Prostate gland (tissue), 2 donors: Measurements from ENCODE around the gene METTL17. TPM values are rescaled to one million over a fixed set of nuclear protein-coding genes. Genes with fewer than 3 reads are reported as not detected.

Source experiments
- DNase-seq: peaks from one replicate; pipeline ENCODE4 v3.0.0-alpha.2; 2019; ENCODE audit warnings: low spot score
- H3K27ac ChIP-seq, 2 donors: fragments of 200-600 bp; sonication (generic); 2 replicates each; pipeline ENCODE4 v1.5.1; 2017 to 2019
- H3K27me3 ChIP-seq: fragments of 200-600 bp; sonication (generic); replicated peaks from 2 replicates; pipeline ENCODE4 v1.5.1; 2019; ENCODE audit not compliant: insufficient read depth
- H3K36me3 ChIP-seq, 2 donors: fragments of 200-600 bp; sonication (generic); 1 replicate in 1 of 2; 2 replicates in 1 of 2; pipeline versions ENCODE4 v1.5.1 to v1.8.1; 2017 to 2019
- H3K4me1 ChIP-seq: fragments of 200-600 bp; sonication (generic); replicated peaks from 2 replicates; pipeline ENCODE4 v1.5.1; 2019
- H3K4me3 ChIP-seq, 2 donors: fragments of 200-600 bp; sonication (generic); 2 replicates each; pipeline ENCODE4 v1.5.1; 2017 to 2019
- H3K9me3 ChIP-seq: fragments of 200-600 bp; sonication (generic); 2 replicates; pipeline ENCODE4 v1.5.1; 2017
- POLR2A ChIP-seq: fragments of 450-650 bp; IDR thresholded peaks from one replicate; pipeline ENCODE4 v1.6.1; 2016; ENCODE audit warnings: antibody characterized with exemption, mild to moderate bottlenecking
- POLR2AphosphoS5 ChIP-seq: sonication (generic); formaldehyde crosslinking; IDR thresholded peaks from one replicate; pipeline ENCODE4 v1.6.1; 2017; ENCODE audit warnings: antibody characterized with exemption
- WGBS: methylation state at CpG from one replicate; pipeline ENCODE4 v1.1.5; 2018; 5-methylcytosine and 5-hydroxymethylcytosine counted together
- intact Hi-C: fragments of 100-400 bp; cut with DNase I; formaldehyde crosslinking; loops from one replicate; pipeline ENCODE4 v1.14.2; 2022
- total RNA-seq, 2 donors: library from RNA; depleted of rRNA; stranded (reverse); fragments of >200 nt; gene quantifications; one replicate each; pipeline ENCODE4 v1.1.0, GENCODE V29; 2016
- TF ChIP-seq, protein P1 (sequence below), 4 experiments: fragments of 200-600 bp in 2 of 4; fragments of 450-650 bp in 2 of 4; sonication (generic) in 2 of 4; IDR thresholded peaks; 1 replicate in 3 of 4; 2 replicates in 1 of 4; pipeline ENCODE4 v1.5.1; 2016 to 2019; ENCODE audit warnings: antibody characterized with exemption in 4 of 4, mild to moderate bottlenecking in 2 of 4, moderate library complexity in 2 of 4

METTL17 gene
- total RNA-seq, 2 donors from 2014 or later = 60.3 to 74.5 TPM

DNA sequence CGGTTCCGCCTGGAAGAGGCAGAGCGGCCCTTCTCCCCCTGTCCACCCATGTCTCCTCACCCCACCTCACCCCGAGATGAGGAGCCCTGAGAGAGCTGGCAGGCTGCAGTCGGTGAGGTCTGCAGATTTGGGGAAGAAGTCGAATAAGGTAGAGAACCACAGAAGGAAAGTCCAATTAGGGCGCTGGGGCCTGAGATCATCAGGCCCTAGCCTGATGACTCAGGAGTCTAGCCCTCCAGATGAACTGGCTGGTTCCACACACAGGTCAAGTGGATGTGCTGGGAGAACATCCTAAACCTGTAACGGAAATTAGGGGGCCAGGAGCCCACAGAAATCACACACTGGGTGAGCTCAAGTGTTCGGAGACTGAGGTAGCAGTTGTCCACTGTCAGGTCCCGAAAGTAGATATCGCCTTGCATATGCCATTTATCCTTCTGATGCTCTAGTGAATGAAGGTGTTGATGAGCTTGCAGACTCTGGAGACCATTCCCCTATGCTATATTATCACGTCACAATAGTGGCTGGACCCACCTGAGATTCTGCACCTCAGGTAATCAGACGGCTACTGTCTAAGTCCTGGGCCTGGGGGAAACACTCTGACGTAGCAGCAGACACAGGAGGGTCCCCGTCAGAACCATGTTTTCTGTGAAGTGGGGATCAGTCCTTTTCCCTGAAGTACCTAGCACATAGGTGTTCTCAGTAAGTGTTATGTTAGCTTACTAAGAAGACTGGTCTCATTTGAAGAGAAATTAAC, 886 bp upstream of the METTL17 start:
- DNase-seq = no peak
- peak overlapping the region in 1 of 2 donors; percentile 67 for H3K4me3 ChIP-seq

DNA sequence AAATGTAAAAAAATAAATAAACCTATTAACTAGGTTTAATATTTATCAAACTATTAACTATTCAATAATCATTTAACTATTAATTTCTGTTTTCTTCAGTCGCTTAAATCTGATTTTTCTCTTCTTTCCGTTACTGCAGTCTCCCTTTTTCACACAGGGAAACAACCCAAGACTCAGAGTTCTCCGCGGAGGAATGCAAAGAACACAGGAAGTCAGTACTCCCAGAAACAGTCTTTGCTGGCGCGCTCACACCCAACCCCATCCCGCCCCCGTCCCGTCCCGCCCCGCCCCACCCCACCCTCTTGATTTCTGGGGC, 351 bp upstream of the METTL17 start:
- under 1% methylated on average over 11 of the region's 11 CpGs for WGBS
- Histone ChIP-seq H3K4me1 (peaks cover 12% of the 10 kb centered on the region), H3K4me3 (peak overlapping the region; percentile 52 to 67)

More for the DNA sequence above, 886 bp upstream of the METTL17 start:
- peak overlapping the region; percentile 73 to 77 for H3K27ac ChIP-seq
- TF ChIP-seq POLR2AphosphoS5 = no peak
- TF ChIP-seq, protein P1, sequence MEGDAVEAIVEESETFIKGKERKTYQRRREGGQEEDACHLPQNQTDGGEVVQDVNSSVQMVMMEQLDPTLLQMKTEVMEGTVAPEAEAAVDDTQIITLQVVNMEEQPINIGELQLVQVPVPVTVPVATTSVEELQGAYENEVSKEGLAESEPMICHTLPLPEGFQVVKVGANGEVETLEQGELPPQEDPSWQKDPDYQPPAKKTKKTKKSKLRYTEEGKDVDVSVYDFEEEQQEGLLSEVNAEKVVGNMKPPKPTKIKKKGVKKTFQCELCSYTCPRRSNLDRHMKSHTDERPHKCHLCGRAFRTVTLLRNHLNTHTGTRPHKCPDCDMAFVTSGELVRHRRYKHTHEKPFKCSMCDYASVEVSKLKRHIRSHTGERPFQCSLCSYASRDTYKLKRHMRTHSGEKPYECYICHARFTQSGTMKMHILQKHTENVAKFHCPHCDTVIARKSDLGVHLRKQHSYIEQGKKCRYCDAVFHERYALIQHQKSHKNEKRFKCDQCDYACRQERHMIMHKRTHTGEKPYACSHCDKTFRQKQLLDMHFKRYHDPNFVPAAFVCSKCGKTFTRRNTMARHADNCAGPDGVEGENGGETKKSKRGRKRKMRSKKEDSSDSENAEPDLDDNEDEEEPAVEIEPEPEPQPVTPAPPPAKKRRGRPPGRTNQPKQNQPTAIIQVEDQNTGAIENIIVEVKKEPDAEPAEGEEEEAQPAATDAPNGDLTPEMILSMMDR (IDR thresholded peaks at IDR 0.05) = no peak
- TF ChIP-seq POLR2A = no peak
- WGBS = 82% methylated on average over 15 of the region's 15 CpGs
- no peaks in the 10 kb centered on the region for H3K27me3 ChIP-seq
- H3K4me1 ChIP-seq = peaks cover 12% of the 10 kb centered on the region
- intact Hi-C loops = no loop called here
- no peaks in the 10 kb centered on the region for H3K9me3 ChIP-seq
- no peaks in the 10 kb centered on the region for H3K36me3 ChIP-seq

DNA sequence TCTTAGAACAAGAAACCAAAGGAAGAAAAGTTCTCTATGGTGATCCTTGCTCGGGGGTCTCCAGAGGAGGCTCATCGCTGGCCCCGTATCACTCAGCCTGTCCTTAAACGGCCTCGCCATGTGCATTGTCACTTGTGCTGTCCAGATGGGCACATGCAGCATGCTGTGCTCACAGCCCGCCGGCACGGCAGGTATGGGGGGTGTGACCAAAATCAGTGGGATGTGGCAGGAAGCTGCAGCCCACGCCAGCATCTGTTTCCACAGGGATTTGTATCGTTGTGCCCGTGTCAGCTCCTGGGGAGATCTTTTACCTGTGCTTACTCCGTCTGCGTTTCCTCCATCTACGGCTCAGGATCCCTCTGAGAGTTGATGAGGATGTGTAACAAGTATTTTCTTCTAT, 6.7 kb downstream of the METTL17 start:
- no peaks in the 10 kb centered on the region for H3K27me3 ChIP-seq
- no peak for DNase-seq
- 75% methylated on average over 14 of the region's 14 CpGs for WGBS
- no peak overlapping the region for H3K4me3 ChIP-seq
- intact Hi-C loops = no loop called here
- TF ChIP-seq, protein P1 (IDR thresholded peaks at IDR 0.05) = no peak
- TF ChIP-seq POLR2A = no peak
- no peak for TF ChIP-seq POLR2AphosphoS5
- H3K4me1 ChIP-seq = peaks cover under 1% of the 10 kb centered on the region
- no peak overlapping the region for H3K27ac ChIP-seq
- H3K9me3 ChIP-seq = no peaks in the 10 kb centered on the region
- peaks cover 10 to 18% of the 10 kb centered on the region in 2 donors for H3K36me3 ChIP-seq

More for the DNA sequence above, 351 bp upstream of the METTL17 start:
- peak overlapping the region; percentile 73 to 77 for H3K27ac ChIP-seq
- no peak for TF ChIP-seq POLR2A
- H3K9me3 ChIP-seq = no peaks in the 10 kb centered on the region
- H3K27me3 ChIP-seq = no peaks in the 10 kb centered on the region
- DNase-seq = no peak
- H3K36me3 ChIP-seq = no peaks in the 10 kb centered on the region
- intact Hi-C loops = no loop called here

DNA sequence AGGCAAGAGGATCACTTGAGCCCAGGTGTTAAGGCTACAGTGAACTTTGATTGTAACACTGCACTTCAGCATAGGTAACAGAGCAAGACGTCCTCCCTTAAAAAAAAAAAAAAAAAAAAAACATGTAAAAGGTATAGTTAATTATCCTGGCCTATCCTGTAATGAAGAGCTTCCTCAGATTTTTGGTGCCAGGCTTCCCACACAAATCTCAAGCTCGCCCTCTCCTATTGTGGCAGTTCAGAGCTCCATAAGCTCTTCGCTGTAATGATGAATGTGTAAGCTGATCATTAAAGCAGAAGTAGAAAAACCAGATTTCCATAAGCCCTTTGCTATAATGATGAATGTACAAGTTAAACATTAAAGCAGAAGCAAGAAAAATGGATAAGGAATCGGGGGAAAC, 7.3 kb downstream of the METTL17 start:
- H3K9me3 ChIP-seq = no peaks in the 10 kb centered on the region
- peaks cover 10 to 18% of the 10 kb centered on the region in 2 donors for H3K36me3 ChIP-seq
- DNase-seq = no peak
- no peak overlapping the region for H3K4me3 ChIP-seq
- no peak overlapping the region for H3K27ac ChIP-seq
- intact Hi-C loops = no loop called here
- no peaks in the 10 kb centered on the region for H3K4me1 ChIP-seq
- TF ChIP-seq POLR2AphosphoS5 (no peak), POLR2A (no peak)
- TF ChIP-seq, protein P1 (IDR thresholded peaks at IDR 0.05) = no peak
- WGBS = 57% methylated on average over 4 of the region's 4 CpGs
- no peaks in the 10 kb centered on the region for H3K27me3 ChIP-seq

DNA sequence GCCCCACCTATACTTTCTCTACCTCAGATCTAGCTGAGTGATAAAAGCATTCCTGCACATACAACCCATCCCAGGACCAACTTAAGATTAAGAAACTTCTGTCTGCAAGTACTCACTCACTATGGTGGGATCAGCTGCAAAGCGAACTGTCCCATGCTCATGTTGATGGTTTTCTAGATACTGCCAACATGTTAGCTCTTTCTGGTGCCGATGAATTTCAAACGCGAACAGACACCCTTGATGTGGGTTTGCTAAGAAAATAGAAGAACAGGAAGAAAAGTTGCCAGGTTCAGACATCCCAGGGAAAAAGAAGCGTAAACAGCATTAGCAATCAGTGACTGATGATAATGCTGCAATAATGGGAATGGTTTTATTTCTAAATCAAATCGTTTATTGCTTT, 7.8 kb downstream of the METTL17 start:
- TF ChIP-seq POLR2AphosphoS5 (no peak), POLR2A (no peak)
- TF ChIP-seq, protein P1 (IDR thresholded peaks at IDR 0.05) = no peak

More for the DNA sequence above, 7.8 kb downstream of the METTL17 start:
- no peak overlapping the region for H3K27ac ChIP-seq
- peaks cover 10 to 18% of the 10 kb centered on the region in 2 donors for H3K36me3 ChIP-seq
- H3K27me3 ChIP-seq = no peaks in the 10 kb centered on the region
- H3K4me1 ChIP-seq = no peaks in the 10 kb centered on the region
- H3K4me3 ChIP-seq = no peak overlapping the region
- intact Hi-C loops = no loop called here
- no peaks in the 10 kb centered on the region for H3K9me3 ChIP-seq
- DNase-seq = no peak
- 52% methylated on average over 6 of the region's 6 CpGs for WGBS
